Natural killer cell (primary cell): ENCODE measurements around the gene FOXI2. TPM values are rescaled to one million over a fixed set of nuclear protein-coding genes. Genes with fewer than 3 reads are reported as not detected.

Experiments
- ATAC-seq, 3 donors: fragments of 150-1000 bp in 2 of 3; fragments of 200-7000 bp in 1 of 3; cut with Tn5 transposase; 1 replicate in 1 of 3; 2 replicates in 2 of 3; pipeline ENCODE4 v1.10.0; 2021; ENCODE audit warnings: mild to moderate bottlenecking in 2 of 3, moderate library complexity in 2 of 3
- DNase-seq, 2 donors: peaks; one replicate each; pipeline versions ENCODE4 v3.0.0 to v3.0.0-alpha.2; 2013 to 2021; ENCODE audit warnings: mixed read lengths in 1 of 2
- H3K27ac ChIP-seq: one replicate; pipeline ENCODE4 v1.5.1; 2013; ENCODE audit warnings: mild to moderate bottlenecking, low read length
- H3K27me3 ChIP-seq: one replicate; pipeline ENCODE4 v1.6.1; 2013; ENCODE audit warnings: low read length; ENCODE audit not compliant: control insufficient read depth, insufficient read depth
- H3K36me3 ChIP-seq: one replicate; pipeline ENCODE4 v1.6.1; 2013; ENCODE audit warnings: low read length; ENCODE audit not compliant: control insufficient read depth, insufficient read depth
- H3K4me1 ChIP-seq: one replicate; pipeline ENCODE4 v1.6.1; 2013; ENCODE audit warnings: low read length; ENCODE audit not compliant: control insufficient read depth, insufficient read depth
- H3K4me3 ChIP-seq: one replicate; pipeline ENCODE4 v1.5.1; 2013; ENCODE audit warnings: low read length
- H3K9me3 ChIP-seq: one replicate; pipeline ENCODE4 v1.6.1; 2013; ENCODE audit warnings: low read length; ENCODE audit not compliant: control insufficient read depth, insufficient read depth
- H3K27ac Mint-ChIP-seq, 2 donors: one replicate each; pipeline ENCODE4 v1.8.0; 2022; ENCODE audit warnings: mild to moderate bottlenecking in 2 of 2, mixed read lengths in 2 of 2, moderate library complexity in 1 of 2
- H3K27me3 Mint-ChIP-seq, 2 donors: one replicate each; pipeline ENCODE4 v1.8.0; 2022; ENCODE audit warnings: low read depth in 2 of 2, mixed read lengths in 2 of 2
- H3K36me3 Mint-ChIP-seq: one replicate; pipeline ENCODE4 v1.8.0; 2022; ENCODE audit warnings: mixed read lengths
- H3K4me1 Mint-ChIP-seq, 2 donors: one replicate each; pipeline ENCODE4 v1.8.0; 2022; ENCODE audit warnings: mixed read lengths in 2 of 2
- H3K4me3 Mint-ChIP-seq: one replicate; pipeline ENCODE4 v1.8.0; 2022; ENCODE audit warnings: mild to moderate bottlenecking, moderate library complexity, mixed read lengths
- H3K9me3 Mint-ChIP-seq, 2 donors: one replicate each; pipeline ENCODE4 v1.8.0; 2022; ENCODE audit warnings: mixed read lengths in 2 of 2
- CTCF ChIP-seq: fragments of 200-600 bp; IDR thresholded peaks from one replicate; pipeline ENCODE4 v1.8.0; 2022; ENCODE audit warnings: antibody characterized with exemption
- WGBS: methylation state at CpG from one replicate; pipeline ENCODE4 v1.1.7; 2013; ENCODE audit warnings: missing lambda C conversion rate; ENCODE audit not compliant: insufficient coverage; 5-methylcytosine and 5-hydroxymethylcytosine counted together
- intact Hi-C: fragments of 100-400 bp; cut with micrococcal nuclease; formaldehyde crosslinking; loops from one replicate; pipeline ENCODE4 v1.14.2; 2022
- total RNA-seq, 4 donors: library from RNA; stranded (reverse); fragments of 120-200 nt in 1 of 4; gene quantifications; one replicate each; pipeline versions ENCODE4 v1.2.3 to v1.2.4, GENCODE V29; 2013 to 2022

The FOXI2 gene
- total RNA-seq, 3 donors from 2014 or later (not counting 1 experiment from before 2014, with no cell fraction given), result not detected

DNA sequence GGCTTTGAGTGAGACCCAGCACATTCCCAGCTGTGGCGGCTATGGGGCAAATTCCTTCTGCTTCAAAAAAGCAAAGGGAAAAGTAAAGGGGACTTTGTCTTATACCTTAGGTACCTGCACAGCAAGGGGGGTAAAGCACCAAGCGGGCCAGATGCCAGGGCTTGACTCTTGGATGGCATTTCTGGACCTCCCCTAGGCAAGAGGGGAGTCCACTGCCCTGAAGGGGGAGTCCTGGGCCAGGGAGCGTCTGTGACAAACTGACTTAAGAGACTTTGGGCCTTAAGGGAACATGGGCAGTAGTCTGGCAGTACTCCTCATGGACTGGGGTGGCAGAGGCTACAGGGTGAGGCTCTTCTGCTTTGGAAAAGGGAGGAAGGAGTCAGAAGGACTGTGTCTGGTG lies 16.1 kb upstream of the FOXI2 start:
- no peaks in the 10 kb centered on the region for H3K36me3 Mint-ChIP-seq
- no peak overlapping the region for H3K4me3 Mint-ChIP-seq
- H3K27ac Mint-ChIP-seq, result no peak overlapping the region
- peaks cover 22% of the 10 kb centered on the region in 2 donors for H3K27me3 Mint-ChIP-seq
- TF ChIP-seq CTCF, result no peak
- Histone ChIP-seq H3K36me3 (no peaks in the 10 kb centered on the region), H3K4me3 (no peak overlapping the region), H3K9me3 (no peaks in the 10 kb centered on the region), H3K27ac (no peak overlapping the region), H3K4me1 (no peaks in the 10 kb centered on the region), H3K27me3 (no peaks in the 10 kb centered on the region)
- H3K9me3 Mint-ChIP-seq, result peaks cover 0 to 2% of the 10 kb centered on the region in 2 donors
- H3K4me1 Mint-ChIP-seq, result no peaks in the 10 kb centered on the region
- intact Hi-C loops, result no loop called here
- DNase-seq (no peak), ATAC-seq (no peak)
- WGBS, result 73% methylated on average over 3 of the region's 3 CpGs

DNA sequence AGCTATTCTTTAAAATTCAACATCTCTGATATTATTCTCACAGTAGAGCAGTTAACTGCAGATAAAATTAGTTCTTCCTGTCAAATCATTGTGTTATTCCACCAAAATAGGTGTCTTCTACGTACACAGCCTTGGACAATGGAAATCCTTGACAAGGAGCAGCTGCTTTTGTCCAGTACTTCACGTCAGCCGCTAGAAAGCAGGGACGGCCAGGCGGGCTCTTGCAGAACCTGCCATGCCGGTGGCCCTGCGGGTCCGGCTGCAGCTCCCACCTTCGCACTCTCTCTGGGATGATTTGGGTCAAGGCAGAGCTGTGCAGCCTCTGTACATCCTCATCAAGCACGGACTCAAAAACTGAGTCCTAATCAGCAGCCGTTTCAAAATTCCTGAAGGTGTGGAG lies 2.2 kb upstream of the FOXI2 start:
- H3K4me3 Mint-ChIP-seq, result no peak overlapping the region
- no peaks in the 10 kb centered on the region for H3K4me1 Mint-ChIP-seq
- H3K27me3 Mint-ChIP-seq, result peaks cover 40 to 54% of the 10 kb centered on the region in 2 donors
- H3K27ac Mint-ChIP-seq, result no peak overlapping the region
- Histone ChIP-seq H3K4me3 (no peak overlapping the region), H3K27ac (no peak overlapping the region), H3K4me1 (no peaks in the 10 kb centered on the region), H3K9me3 (peaks cover 5% of the 10 kb centered on the region), H3K27me3 (peaks cover 20% of the 10 kb centered on the region), H3K36me3 (no peaks in the 10 kb centered on the region)
- TF ChIP-seq CTCF, result no peak
- WGBS, result 40% methylated on average over 11 of the region's 11 CpGs
- intact Hi-C loops, result no loop called here
- H3K36me3 Mint-ChIP-seq, result no peaks in the 10 kb centered on the region
- no peak for DNase-seq
- no peaks in the 10 kb centered on the region for H3K9me3 Mint-ChIP-seq
- ATAC-seq, result no peak

GRCh38 chr10:127735156-127735555 lies 1.8 kb upstream of the FOXI2 start:
- ATAC-seq (no peak), DNase-seq (no peak)
- Mint-ChIP-seq H3K4me1 (no peaks in the 10 kb centered on the region), H3K4me3 (no peak overlapping the region), H3K36me3 (no peaks in the 10 kb centered on the region), H3K27ac (no peak overlapping the region), H3K27me3 (peaks cover 39 to 51% of the 10 kb centered on the region in 2 donors), H3K9me3 (peaks cover 0 to 2% of the 10 kb centered on the region in 2 donors)
- Histone ChIP-seq H3K27me3 (peaks cover 20% of the 10 kb centered on the region), H3K4me3 (no peak overlapping the region), H3K27ac (no peak overlapping the region), H3K4me1 (no peaks in the 10 kb centered on the region), H3K36me3 (no peaks in the 10 kb centered on the region), H3K9me3 (peaks cover 5% of the 10 kb centered on the region)
- TF ChIP-seq CTCF, result no peak
- intact Hi-C loops, result no loop called here
- WGBS, result 35% methylated on average over 13 of the region's 13 CpGs

- 17% methylated on average over 22 of the region's 24 CpGs for WGBS
- Histone ChIP-seq H3K9me3 (peaks cover 5% of the 10 kb centered on the region), H3K27me3 (peaks cover 20% of the 10 kb centered on the region), H3K4me1 (no peaks in the 10 kb centered on the region), H3K36me3 (no peaks in the 10 kb centered on the region), H3K4me3 (no peak overlapping the region), H3K27ac (no peak overlapping the region)
- Mint-ChIP-seq H3K4me3 (no peak overlapping the region), H3K9me3 (peaks cover 0 to 2% of the 10 kb centered on the region in 2 donors), H3K36me3 (no peaks in the 10 kb centered on the region), H3K27me3 (peaks cover 35 to 45% of the 10 kb centered on the region in 2 donors), H3K4me1 (no peaks in the 10 kb centered on the region), H3K27ac (no peak overlapping the region)
- intact Hi-C loops, result no loop called here
- ATAC-seq (no peak), DNase-seq (no peak)
- no peak for TF ChIP-seq CTCF
Observed at GRCh38 chr10:127735723-127736221, 1.2 kb upstream of the FOXI2 start.
